K562 treated with DMSO at 1 percent for 12 hours (cell line): ENCODE data around the gene OLFML2A. TPM values are rescaled to one million over a fixed set of nuclear protein-coding genes. Genes with fewer than 3 reads are reported as not detected.

Experiments
- total RNA-seq: library from RNA; unstranded; fragments of 300-600 nt; gene quantifications from 2 replicates; pipeline ENCODE4 v1.2.3, GENCODE V29; 2022; ENCODE audit not compliant: insufficient read depth

The OLFML2A gene
- not detected in 2 replicates for total RNA-seq

DNA sequence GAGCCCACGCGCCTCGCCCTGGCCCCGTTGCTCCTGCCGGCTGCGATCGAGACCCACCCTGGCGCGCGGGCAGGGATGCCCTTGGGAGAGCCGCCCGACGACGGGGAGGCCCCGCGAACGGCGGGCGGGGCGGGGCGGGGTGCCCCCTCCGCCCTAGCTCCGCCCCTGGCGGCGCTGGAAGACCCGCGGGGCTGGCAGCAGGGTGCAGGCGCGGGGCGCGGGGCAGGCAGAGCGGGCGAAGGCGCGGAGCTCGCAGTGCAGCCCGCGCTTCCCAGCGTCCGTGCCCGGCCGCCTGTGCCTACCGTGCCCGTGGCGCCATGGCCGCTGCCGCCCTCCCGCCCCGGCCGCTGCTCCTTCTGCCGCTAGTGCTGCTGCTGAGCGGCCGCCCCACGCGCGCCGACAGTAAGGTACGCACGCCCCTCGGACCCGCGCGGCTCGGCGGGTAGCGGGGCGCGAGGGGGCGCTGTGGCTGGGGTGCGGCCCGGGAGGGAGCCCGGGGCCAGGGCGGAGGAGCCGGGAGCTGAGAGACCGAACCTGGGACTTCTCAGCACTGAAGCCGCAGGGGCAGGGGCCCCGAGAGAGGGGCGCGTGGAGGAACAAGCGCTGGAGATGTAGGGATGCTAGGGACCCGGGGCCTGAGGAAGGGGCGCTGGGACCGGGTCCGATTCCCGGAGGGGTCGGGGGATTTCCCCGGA is at the start of gene OLFML2A:
TSS of gene OLFML2A (plus strand) at position 180 of the 695 bp plus-strand sequence. CDS start at position 318, 138 bp downstream.

DNA sequence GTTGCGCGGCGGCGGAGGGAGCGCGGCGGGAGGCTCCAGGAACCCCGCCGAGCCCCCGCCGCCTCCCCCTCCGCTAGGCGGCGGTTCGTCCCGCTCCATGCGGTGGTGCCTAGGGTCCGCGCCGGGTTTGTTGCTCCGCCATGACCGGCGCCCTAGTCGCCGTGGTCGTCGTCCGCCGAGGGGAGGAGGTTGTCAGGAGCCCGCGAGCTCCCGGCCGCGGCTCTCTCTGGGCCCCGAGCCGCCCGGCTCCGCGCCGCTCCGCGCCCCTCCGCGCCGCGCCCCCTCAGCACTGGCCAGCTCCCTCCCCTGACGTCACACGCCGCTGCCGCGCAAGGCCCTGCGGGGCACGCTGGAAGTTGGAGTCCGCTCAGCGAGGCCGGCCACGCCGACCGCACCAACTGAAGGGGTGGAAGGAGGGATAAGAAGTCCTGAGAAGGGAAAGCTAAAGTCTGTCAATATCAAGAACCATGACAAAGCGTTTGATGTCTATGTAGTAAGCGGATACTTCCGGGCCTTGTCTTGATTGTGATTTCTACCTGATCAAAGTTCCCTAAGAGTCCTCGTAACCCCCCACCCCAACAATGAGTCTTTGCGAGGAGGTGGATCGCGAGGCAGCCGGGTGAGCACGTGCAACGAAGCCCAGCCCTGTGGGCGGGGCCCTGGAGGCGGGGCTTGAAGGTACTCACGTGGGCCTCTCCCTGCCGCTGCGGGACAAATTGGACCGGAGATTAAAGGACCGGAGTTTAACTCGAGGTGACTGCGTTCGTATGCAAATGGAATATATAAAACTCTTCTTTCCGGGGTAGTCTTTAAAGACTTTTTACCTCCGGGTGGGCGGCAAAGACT is 5.7 kb upstream of the OLFML2A start, which contains the start of gene NR6A1:
TSS of gene NR6A1 (minus strand) at position 291 of the 846 bp plus-strand sequence.

DNA sequence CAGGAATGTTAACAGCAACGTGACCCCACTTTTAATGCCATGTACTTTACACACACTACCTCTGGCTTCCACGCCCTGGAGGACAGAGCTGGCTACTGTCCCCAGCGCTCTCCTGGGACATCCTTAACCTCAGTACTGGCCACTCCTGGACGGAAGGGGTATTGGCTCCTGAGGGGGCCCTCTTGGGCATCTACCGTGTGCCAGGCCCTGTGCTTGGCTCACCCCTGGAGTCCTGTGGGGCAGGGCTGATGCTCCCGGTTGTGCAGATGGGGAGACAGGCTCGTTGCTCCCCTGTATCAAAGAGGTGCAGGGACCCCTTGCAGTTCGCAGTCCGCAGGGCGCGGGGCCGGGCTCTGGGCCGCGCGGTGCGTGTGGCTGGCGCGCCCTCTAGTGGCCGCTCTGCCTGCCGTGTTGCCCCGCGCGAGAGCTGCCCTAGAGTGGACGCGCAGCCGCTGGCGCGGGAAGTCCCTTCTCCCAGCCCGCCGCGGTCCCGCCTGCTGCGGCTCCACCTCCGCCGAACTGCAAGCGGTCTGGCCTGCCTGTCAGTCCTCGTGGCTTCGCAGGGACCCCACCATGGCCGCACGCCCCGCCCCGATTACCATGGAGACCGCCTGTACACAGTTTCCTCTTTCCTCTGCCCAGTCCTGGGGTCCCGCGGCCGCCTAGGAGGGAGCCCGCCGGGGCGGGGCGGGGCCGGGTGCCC is 76.0 kb downstream of the OLFML2A start, which contains the start of gene WDR38:
TSS of gene WDR38 (plus strand) at position 632 of the 703 bp plus-strand sequence. CDS start 72 bp downstream, outside the sequence.

DNA sequence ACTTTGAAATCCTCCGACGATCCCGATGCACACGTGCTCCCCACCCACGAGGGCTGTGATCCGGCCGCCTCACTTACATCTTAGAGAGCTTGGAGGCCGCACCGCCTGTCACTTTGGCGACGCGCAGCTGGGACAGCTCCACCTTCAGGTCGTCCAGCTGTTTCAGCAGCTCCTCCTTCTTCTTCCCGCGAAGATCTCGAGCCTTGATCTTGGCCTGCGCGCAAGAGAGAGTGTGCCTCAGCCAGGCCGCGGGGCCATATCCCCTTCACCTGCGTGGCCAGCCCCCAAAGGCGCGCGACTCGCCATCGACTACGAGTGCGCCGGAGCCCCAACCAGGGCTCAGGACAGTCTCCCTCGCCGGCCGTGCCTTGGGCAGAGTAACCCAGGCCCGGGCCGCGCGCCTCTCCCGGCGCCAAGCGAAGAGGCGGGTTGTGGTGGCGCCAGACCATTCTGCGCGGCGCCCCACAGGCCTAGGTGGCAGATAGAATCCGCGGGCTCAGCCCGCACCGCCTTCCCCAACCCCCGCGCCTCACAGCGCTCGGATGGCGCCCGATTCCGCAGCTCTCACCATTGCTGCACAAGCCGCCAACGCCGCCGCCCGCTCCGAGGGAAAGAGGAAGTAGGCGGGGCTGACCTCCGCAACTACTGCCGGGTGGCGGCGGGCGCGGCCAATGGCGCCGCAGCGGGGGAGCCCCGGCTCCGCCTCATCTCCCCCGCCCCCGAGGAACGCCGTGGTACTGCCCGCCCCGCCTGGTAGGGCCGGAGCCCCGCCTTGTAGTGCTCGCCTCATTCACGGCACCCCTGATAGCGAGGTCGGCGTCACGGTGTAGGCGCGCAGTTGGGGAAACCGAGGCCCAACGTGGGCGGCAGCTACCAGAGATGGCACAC is 84.7 kb downstream of the OLFML2A start, which contains the start of the genes ARPC5L and RPL35:
TSS of gene ARPC5L (plus strand) at position 789 of the 888 bp plus-strand sequence. CDS start 7,161 bp downstream, outside the sequence.
TSS of gene RPL35 (minus strand) at position 616 of the 888 bp plus-strand sequence. CDS start at position 571, 45 bp downstream.

Other genes with a start within 250 kb of the OLFML2A start
- gene NR6A1, start 5.8 kb upstream of the OLFML2A start, total RNA-seq = 3.5 and 13.1 TPM in 2 replicates
- gene WDR38, start 76.3 kb downstream of the OLFML2A start, total RNA-seq = not detected in 2 replicates
- gene RPL35, start 84.8 kb downstream of the OLFML2A start, total RNA-seq = 5,915 and 9,818 TPM in 2 replicates
- 53.2 and 64.4 TPM in 2 replicates for gene ARPC5L, start 85.0 kb downstream of the OLFML2A start, total RNA-seq
- gene GOLGA1, start 163.9 kb downstream of the OLFML2A start, total RNA-seq = 4.4 and 11.7 TPM in 2 replicates